ENCODE data around the gene CST8. TPM values are rescaled to one million over a fixed set of nuclear protein-coding genes. Genes with fewer than 3 reads are reported as not detected.

CST8 gene
- total RNA-seq, 4 donors from 2014 or later: not detected

- Histone ChIP-seq H3K4me3 (no peak overlapping the region), H3K27me3 (no peaks in the 10 kb centered on the region), H3K9me3 (no peaks in the 10 kb centered on the region), H3K4me1 (no peaks in the 10 kb centered on the region), H3K27ac (no peak overlapping the region), H3K36me3 (no peaks in the 10 kb centered on the region)
- WGBS, 2 donors: 79 to 82% methylated on average over 2 of the region's 2 CpGs
- no peak for DNase-seq (ENCODE audit: low spot score in 2 of 2)
- TF ChIP-seq EP300 (IDR thresholded peaks at IDR 0.05) (no peak), POLR2A (IDR thresholded peaks at IDR 0.05) (no peak), CTCF (IDR thresholded peaks at IDR 0.05) (no peak)
These were observed 2.4 kb upstream of the CST8 start for GRCh38 chr20:23488470-23488869.

- no peaks in the 10 kb centered on the region for H3K27me3 ChIP-seq
- no peak overlapping the region for H3K4me3 ChIP-seq
- no peaks in the 10 kb centered on the region for H3K36me3 ChIP-seq
- 68 to 73% methylated on average over 3 of the region's 3 CpGs for WGBS, 2 donors
- no peak overlapping the region for H3K27ac ChIP-seq
- no peaks in the 10 kb centered on the region for H3K4me1 ChIP-seq
- DNase-seq (ENCODE audit: low spot score in 2 of 2): no peak
- TF ChIP-seq EP300 (IDR thresholded peaks at IDR 0.05) (no peak), CTCF (IDR thresholded peaks at IDR 0.05) (no peak), POLR2A (IDR thresholded peaks at IDR 0.05) (no peak)
- no peaks in the 10 kb centered on the region for H3K9me3 ChIP-seq
These were observed 1.9 kb upstream of the CST8 start for GRCh38 chr20:23488996-23489395.

GRCh38 chr20:23492292-23492691, 1.4 kb downstream of the CST8 start:
- Histone ChIP-seq H3K36me3 (no peaks in the 10 kb centered on the region), H3K4me1 (no peaks in the 10 kb centered on the region), H3K9me3 (no peaks in the 10 kb centered on the region), H3K4me3 (no peak overlapping the region), H3K27me3 (no peaks in the 10 kb centered on the region), H3K27ac (no peak overlapping the region)
- DNase-seq (ENCODE audit: low spot score in 2 of 2): no peak
- TF ChIP-seq CTCF (IDR thresholded peaks at IDR 0.05): no peak
- no peak for TF ChIP-seq EP300 (IDR thresholded peaks at IDR 0.05)
- TF ChIP-seq POLR2A (IDR thresholded peaks at IDR 0.05): no peak

GRCh38 chr20:23493172-23493772, 2.4 kb downstream of the CST8 start:
- TF ChIP-seq CTCF (IDR thresholded peaks at IDR 0.05): no peak
- no peak for TF ChIP-seq POLR2A (IDR thresholded peaks at IDR 0.05)
- TF ChIP-seq EP300 (IDR thresholded peaks at IDR 0.05): no peak
- Histone ChIP-seq H3K4me1 (no peaks in the 10 kb centered on the region), H3K4me3 (no peak overlapping the region), H3K9me3 (no peaks in the 10 kb centered on the region), H3K27ac (no peak overlapping the region), H3K36me3 (no peaks in the 10 kb centered on the region), H3K27me3 (no peaks in the 10 kb centered on the region)
- no peak for DNase-seq (ENCODE audit: low spot score in 2 of 2)
- WGBS, 2 donors: 73 to 92% methylated on average over 2 to 3 of the region's 3 CpGs

GRCh38 chr20:23497536-23497935, 6.6 kb downstream of the CST8 start:
- DNase-seq (ENCODE audit: low spot score in 2 of 2): no peak
- 78 to 83% methylated on average over 1 of the region's 1 CpG for WGBS, 2 donors
- Histone ChIP-seq H3K36me3 (no peaks in the 10 kb centered on the region), H3K27ac (no peak overlapping the region), H3K4me1 (no peaks in the 10 kb centered on the region), H3K27me3 (no peaks in the 10 kb centered on the region), H3K9me3 (no peaks in the 10 kb centered on the region), H3K4me3 (no peak overlapping the region)
- TF ChIP-seq POLR2A (IDR thresholded peaks at IDR 0.05): no peak

- no peaks in the 10 kb centered on the region for H3K36me3 ChIP-seq
- no peak for DNase-seq (ENCODE audit: low spot score in 2 of 2)
- no peaks in the 10 kb centered on the region for H3K9me3 ChIP-seq
- 93 to 100% methylated on average over 4 of the region's 4 CpGs for WGBS, 2 donors
- TF ChIP-seq POLR2A (IDR thresholded peaks at IDR 0.05): no peak
- no peak for TF ChIP-seq EP300 (IDR thresholded peaks at IDR 0.05)
- no peak for TF ChIP-seq CTCF (IDR thresholded peaks at IDR 0.05)
- H3K4me1 ChIP-seq: no peaks in the 10 kb centered on the region
- no peak overlapping the region for H3K27ac ChIP-seq
- H3K27me3 ChIP-seq: no peaks in the 10 kb centered on the region
- no peak overlapping the region for H3K4me3 ChIP-seq
These were observed 11.0 kb downstream of the CST8 start for GRCh38 chr20:23501926-23502325.
